ENCODE measurements around the gene ZNF638.

GRCh38 chr2:71469403-71470398 lies 138.1 kb downstream of the ZNF638 start:
- TF ChIP-seq POLR2A (IDR thresholded peaks at IDR 0.05) (no peak), CTCF (IDR thresholded peaks at IDR 0.05) (no peak)
